Naive thymus-derived CD4-positive, alpha-beta T cell (primary cell): ENCODE data around the gene CNTN3. TPM values are rescaled to one million over a fixed set of nuclear protein-coding genes. Genes with fewer than 3 reads are reported as not detected.

Experiments
- ATAC-seq: fragments of 150-1000 bp; cut with Tn5 transposase; 2 replicates; pipeline ENCODE4 v1.10.0; 2021; ENCODE audit warnings: mild to moderate bottlenecking, moderate library complexity
- CTCF ChIA-PET: fragments of 350-600 bp; sonication (Branson Sonifier 250); formaldehyde crosslinking; loops from one replicate; lab custom pipeline; 2021; ENCODE audit warnings: antibody characterized with exemption; lab: Charles Lee
- POLR2A ChIA-PET: fragments of 350-600 bp; sonication (Branson Sonifier 250); formaldehyde crosslinking; loops from one replicate; lab custom pipeline; 2021; ENCODE audit warnings: antibody characterized with exemption, inconsistent platforms; lab: Charles Lee
- DNase-seq, 9 donors: peaks; one replicate each; pipeline versions ENCODE4 v3.0.0 to v3.0.0-alpha.2; 2020 to 2022; ENCODE audit warnings: mixed read lengths in 1 of 9
- H3K27ac ChIP-seq: one replicate; pipeline ENCODE4 v1.7.0; 2013; ENCODE audit warnings: mild to moderate bottlenecking, low read depth, low read length, moderate library complexity
- H3K27me3 ChIP-seq, 2 donors: one replicate each; pipeline ENCODE4 v1.7.0; 2013; ENCODE audit warnings: low read length in 2 of 2, mild to moderate bottlenecking in 2 of 2, moderate library complexity in 2 of 2; ENCODE audit not compliant: control insufficient read depth in 2 of 2, insufficient read depth in 2 of 2
- H3K36me3 ChIP-seq, 3 experiments: 1 replicate in 2 of 3; 2 replicates in 1 of 3; pipeline ENCODE4 v1.7.0; 2013; ENCODE audit warnings: low read length in 3 of 3, mild to moderate bottlenecking in 3 of 3, moderate library complexity in 1 of 3; ENCODE audit not compliant: insufficient read depth in 3 of 3, control insufficient read depth in 2 of 3
- H3K4me1 ChIP-seq, 2 donors: one replicate each; pipeline ENCODE4 v1.7.0; 2013; ENCODE audit warnings: low read length in 2 of 2, mild to moderate bottlenecking in 2 of 2, moderate library complexity in 1 of 2; ENCODE audit not compliant: control insufficient read depth in 2 of 2, insufficient read depth in 2 of 2
- H3K4me3 ChIP-seq: 2 replicates; pipeline ENCODE4 v1.7.0; 2013; ENCODE audit warnings: mild to moderate bottlenecking, low read length
- H3K9me3 ChIP-seq, 3 experiments: 1 replicate in 2 of 3; 2 replicates in 1 of 3; pipeline ENCODE4 v1.7.0; 2013; ENCODE audit warnings: low read length in 3 of 3; ENCODE audit not compliant: control insufficient read depth in 2 of 3
- H3K27ac Mint-ChIP-seq, 9 donors: one replicate each; pipeline ENCODE4 v1.8.0; 2020 to 2022; ENCODE audit warnings: mixed read lengths in 9 of 9, mild to moderate bottlenecking in 8 of 9, moderate library complexity in 5 of 9, inconsistent platforms in 2 of 9
- H3K27me3 Mint-ChIP-seq, 5 donors: one replicate each; pipeline ENCODE4 v1.8.0; 2021 to 2022; ENCODE audit warnings: mixed read lengths in 5 of 5, mild to moderate bottlenecking in 1 of 5
- H3K36me3 Mint-ChIP-seq, 5 donors: one replicate each; pipeline ENCODE4 v1.8.0; 2020 to 2022; ENCODE audit warnings: mixed read lengths in 5 of 5, mild to moderate bottlenecking in 3 of 5, inconsistent platforms in 1 of 5
- H3K4me1 Mint-ChIP-seq, 7 donors: one replicate each; pipeline ENCODE4 v1.8.0; 2020 to 2022; ENCODE audit warnings: mixed read lengths in 7 of 7, mild to moderate bottlenecking in 3 of 7, inconsistent platforms in 1 of 7
- H3K4me3 Mint-ChIP-seq, 10 donors: one replicate each; pipeline ENCODE4 v1.8.0; 2020 to 2022; ENCODE audit warnings: mild to moderate bottlenecking in 10 of 10, mixed read lengths in 10 of 10, moderate library complexity in 6 of 10, inconsistent platforms in 2 of 10
- H3K9me3 Mint-ChIP-seq, 11 donors: one replicate each; pipeline ENCODE4 v1.8.0; 2020 to 2022; ENCODE audit warnings: mixed read lengths in 11 of 11, mild to moderate bottlenecking in 4 of 11, inconsistent platforms in 1 of 11, moderate library complexity in 1 of 11
- intact Hi-C, 2 donors: fragments of 100-400 bp; cut with micrococcal nuclease; formaldehyde crosslinking; loops; one replicate each; pipeline ENCODE4 v1.15.1; 2023
- polyA plus RNA-seq, 2 donors: library from polyadenylated mRNA; unstranded; fragments of 300-500 nt; fragmentation: Illumina TruSeq; gene quantifications; one replicate each; pipeline ENCODE4 v1.2.3, GENCODE V29; 2021
- total RNA-seq, 6 experiments: library from RNA in 5 of 6; stranded (reverse) in 5 of 6; gene quantifications; 1 replicate in 5 of 6; 2 replicates in 1 of 6; pipeline ENCODE4 v1.2.3 and lab custom pipeline; 2021 to 2026

The CNTN3 gene
- total and polyA plus RNA-seq, 7 experiments from 2014 or later = not detected

DNA sequence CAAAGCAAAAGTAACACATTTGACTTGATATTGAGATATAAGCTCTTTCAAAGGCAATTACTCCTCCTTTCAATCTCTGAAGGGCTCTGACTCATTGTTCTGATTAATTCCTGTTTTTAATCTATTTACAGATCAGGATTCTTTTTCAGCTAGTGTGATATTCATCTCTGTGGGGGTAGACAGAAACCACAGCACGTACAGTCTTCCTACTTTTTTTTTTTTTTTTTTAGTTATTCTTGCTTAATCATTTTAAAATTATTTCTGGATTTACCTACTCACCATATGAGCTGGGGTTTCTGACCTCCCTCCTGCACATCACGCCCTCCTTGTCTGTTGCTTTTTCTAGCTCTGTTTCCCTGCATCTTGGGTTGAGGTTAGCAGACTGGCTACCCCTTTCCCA lies 1.4 kb downstream of the CNTN3 start:
- ChIA-PET POLR2A (no interaction called here), CTCF (no interaction called here)
- Histone ChIP-seq H3K4me3 (no peak overlapping the region), H3K4me1 (no peaks in the 10 kb centered on the region), H3K9me3 (no peaks in the 10 kb centered on the region), H3K36me3 (no peaks in the 10 kb centered on the region), H3K27ac (no peak overlapping the region), H3K27me3 (no peaks in the 10 kb centered on the region)
- no peak overlapping the region for H3K27ac Mint-ChIP-seq
- no peaks in the 10 kb centered on the region for H3K36me3 Mint-ChIP-seq
- no peak for ATAC-seq
- peaks cover 15 to 35% (median 31%) of the 10 kb centered on the region in 5 donors for H3K27me3 Mint-ChIP-seq
- no peak for DNase-seq
- H3K9me3 Mint-ChIP-seq = peaks cover 1 to 22% (median 8%) of the 10 kb centered on the region in 11 donors
- intact Hi-C loops = no loop called here
- no peak overlapping the region for H3K4me3 Mint-ChIP-seq
- no peaks in the 10 kb centered on the region for H3K4me1 Mint-ChIP-seq

- no peak overlapping the region for H3K4me3 Mint-ChIP-seq
- no peaks in the 10 kb centered on the region for H3K36me3 Mint-ChIP-seq
- ATAC-seq (no peak), DNase-seq (no peak)
- ChIA-PET POLR2A (no interaction called here), CTCF (no interaction called here)
- intact Hi-C loops = no loop called here
- Histone ChIP-seq H3K4me3 (no peak overlapping the region), H3K9me3 (no peaks in the 10 kb centered on the region), H3K27ac (no peak overlapping the region), H3K27me3 (no peaks in the 10 kb centered on the region), H3K36me3 (no peaks in the 10 kb centered on the region), H3K4me1 (no peaks in the 10 kb centered on the region)
- H3K9me3 Mint-ChIP-seq = peaks cover 1 to 22% (median 9%) of the 10 kb centered on the region in 11 donors
- H3K27ac Mint-ChIP-seq = no peak overlapping the region
- no peaks in the 10 kb centered on the region for H3K4me1 Mint-ChIP-seq
- peaks cover 15 to 31% (median 28%) of the 10 kb centered on the region in 5 donors for H3K27me3 Mint-ChIP-seq
Measured at GRCh38 chr3:74611206-74611605, 3.3 kb downstream of the CNTN3 start.

- Mint-ChIP-seq H3K9me3 (peaks cover 0 to 29% (median 6%) of the 10 kb centered on the region in 11 donors), H3K4me3 (no peak overlapping the region), H3K4me1 (no peaks in the 10 kb centered on the region), H3K27me3 (peaks cover 2 to 11% (median 9%) of the 10 kb centered on the region in 5 donors), H3K27ac (no peak overlapping the region), H3K36me3 (no peaks in the 10 kb centered on the region)
- DNase-seq = no peak
- Histone ChIP-seq H3K9me3 (no peaks in the 10 kb centered on the region), H3K4me1 (no peaks in the 10 kb centered on the region), H3K36me3 (no peaks in the 10 kb centered on the region), H3K4me3 (no peak overlapping the region), H3K27me3 (no peaks in the 10 kb centered on the region), H3K27ac (no peak overlapping the region)
- POLR2A ChIA-PET = no interaction called here
- intact Hi-C loops = no loop called here
- ATAC-seq = no peak
- CTCF ChIA-PET = interaction anchor here (0.6 kb wide), 1 partner anchor 10 kb away, joined by 3 read pairs; no protein-coding TSS in a partner anchor
Measured at GRCh38 chr3:74607803-74608202, 6.7 kb downstream of the CNTN3 start.

- Mint-ChIP-seq H3K36me3 (no peaks in the 10 kb centered on the region), H3K27ac (no peak overlapping the region), H3K4me1 (no peaks in the 10 kb centered on the region), H3K27me3 (peaks cover 0 to 3% (median under 1%) of the 10 kb centered on the region in 5 donors), H3K4me3 (no peak overlapping the region), H3K9me3 (peaks cover 0 to 28% (median 6%) of the 10 kb centered on the region in 11 donors)
- ATAC-seq = no peak
- ChIA-PET POLR2A (no interaction called here), CTCF (no interaction called here)
- Histone ChIP-seq H3K27ac (no peak overlapping the region), H3K4me3 (no peak overlapping the region), H3K27me3 (no peaks in the 10 kb centered on the region), H3K9me3 (no peaks in the 10 kb centered on the region), H3K4me1 (no peaks in the 10 kb centered on the region), H3K36me3 (no peaks in the 10 kb centered on the region)
- intact Hi-C loops = no loop called here
- DNase-seq = no peak
Measured at GRCh38 chr3:74606996-74607395, 7.5 kb downstream of the CNTN3 start.

GRCh38 chr3:74605437-74605836 lies 9.0 kb downstream of the CNTN3 start:
- H3K4me3 Mint-ChIP-seq = no peak overlapping the region
- H3K27me3 Mint-ChIP-seq = no peaks in the 10 kb centered on the region
- ATAC-seq (no peak), DNase-seq (no peak)
- H3K36me3 Mint-ChIP-seq = no peaks in the 10 kb centered on the region
- no peaks in the 10 kb centered on the region for H3K36me3 ChIP-seq
- H3K27me3 ChIP-seq = no peaks in the 10 kb centered on the region
- CTCF ChIA-PET = no interaction called here
- POLR2A ChIA-PET = no interaction called here
- H3K9me3 Mint-ChIP-seq = peaks cover 0 to 28% (median 5%) of the 10 kb centered on the region in 11 donors
- no peaks in the 10 kb centered on the region for H3K4me1 ChIP-seq
- intact Hi-C loops = no loop called here
- H3K4me3 ChIP-seq = no peak overlapping the region
- no peak overlapping the region for H3K27ac Mint-ChIP-seq
- peaks cover 0 to 1% (median 0%) of the 10 kb centered on the region in 7 donors for H3K4me1 Mint-ChIP-seq
- H3K27ac ChIP-seq = no peak overlapping the region
- H3K9me3 ChIP-seq = no peaks in the 10 kb centered on the region

DNA sequence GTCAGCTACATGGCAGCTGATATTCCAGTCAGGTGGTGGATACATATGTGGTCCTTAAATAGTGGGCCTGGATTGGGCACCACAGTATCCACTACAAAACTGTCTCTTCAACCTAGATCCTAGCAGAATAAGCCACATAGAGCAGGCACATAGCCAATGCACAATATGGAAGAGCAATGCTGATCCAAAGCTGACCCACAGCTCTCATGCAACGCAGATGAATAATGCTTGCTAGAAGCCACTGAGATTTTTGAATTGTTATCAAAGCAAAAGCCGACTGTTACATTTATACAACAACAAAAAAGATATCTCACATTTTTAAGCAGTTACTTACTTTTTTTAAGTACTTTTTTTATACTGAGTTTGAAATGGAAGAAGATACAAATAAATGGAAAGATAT lies 11.2 kb downstream of the CNTN3 start:
- no peak overlapping the region for H3K4me3 ChIP-seq
- CTCF ChIA-PET = no interaction called here
- POLR2A ChIA-PET = interaction anchor here (0.5 kb wide), 1 partner anchor 10 kb away, joined by 3 read pairs; no protein-coding TSS in a partner anchor
- Mint-ChIP-seq H3K36me3 (no peaks in the 10 kb centered on the region), H3K4me1 (peaks cover 0 to 1% (median 0%) of the 10 kb centered on the region in 7 donors), H3K9me3 (peaks cover 0 to 35% (median 6%) of the 10 kb centered on the region in 11 donors), H3K27ac (no peak overlapping the region), H3K4me3 (no peak overlapping the region), H3K27me3 (no peaks in the 10 kb centered on the region)
- no peaks in the 10 kb centered on the region for H3K9me3 ChIP-seq
- H3K27ac ChIP-seq = no peak overlapping the region
- ATAC-seq = no peak
- H3K27me3 ChIP-seq = no peaks in the 10 kb centered on the region
- DNase-seq = no peak
- H3K36me3 ChIP-seq = no peaks in the 10 kb centered on the region
- no peaks in the 10 kb centered on the region for H3K4me1 ChIP-seq
- intact Hi-C loops = no loop called here

DNA sequence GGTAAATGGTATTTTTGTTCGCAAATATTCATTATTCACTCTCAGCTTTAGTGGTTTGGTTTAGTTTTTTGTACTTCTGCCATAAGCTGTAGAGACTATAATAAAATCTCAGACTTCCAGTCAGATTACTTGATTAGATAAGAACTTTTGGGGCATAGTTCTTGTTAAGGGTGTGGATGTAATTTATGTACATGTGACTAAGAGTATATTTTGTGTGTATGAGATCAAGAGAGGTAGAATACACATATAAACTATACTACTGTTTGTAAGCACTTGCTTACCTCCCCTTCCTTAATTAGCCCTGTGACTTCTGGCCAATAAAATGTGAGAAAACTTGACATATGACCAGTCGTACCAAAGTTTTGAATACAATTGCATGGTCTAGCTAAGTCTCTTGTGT lies 12.0 kb downstream of the CNTN3 start:
- H3K4me3 Mint-ChIP-seq = no peak overlapping the region
- Histone ChIP-seq H3K4me3 (no peak overlapping the region), H3K36me3 (no peaks in the 10 kb centered on the region), H3K9me3 (no peaks in the 10 kb centered on the region), H3K4me1 (no peaks in the 10 kb centered on the region), H3K27ac (no peak overlapping the region), H3K27me3 (no peaks in the 10 kb centered on the region)
- peaks cover 0 to 35% (median 6%) of the 10 kb centered on the region in 11 donors for H3K9me3 Mint-ChIP-seq
- POLR2A ChIA-PET = interaction anchor here (0.5 kb wide), 1 partner anchor 9 kb away, joined by 3 read pairs; no protein-coding TSS in a partner anchor
- ATAC-seq (no peak), DNase-seq (no peak)
- no peaks in the 10 kb centered on the region for H3K36me3 Mint-ChIP-seq
- H3K27ac Mint-ChIP-seq = no peak overlapping the region
- intact Hi-C loops = no loop called here
- CTCF ChIA-PET = interaction anchor here (0.8 kb wide), 1 partner anchor 1665 kb away, joined by 4 read pairs; no protein-coding TSS in a partner anchor
- peaks cover 0 to 1% (median 0%) of the 10 kb centered on the region in 7 donors for H3K4me1 Mint-ChIP-seq
- H3K27me3 Mint-ChIP-seq = no peaks in the 10 kb centered on the region
